DND-41 (cell line): ENCODE results near the gene ZNF514.
A peak's percentile ranks its signal among the peaks of the same experiment; 100 is the strongest.
"Not testable (repeated sequence)": the region's sequence is repeated elsewhere in the genome, so short reads cannot be mapped to it uniquely, and the experiment has no call there.

Source experiments
- ATAC-seq: fragments of 200-7000 bp; cut with Tn5 transposase; 3 replicates; pipeline ENCODE4 v1.9.1; 2021; ENCODE audit warnings: low read depth; ENCODE audit not compliant: insufficient read depth
- DNase-seq: peaks from one replicate; pipeline ENCODE4 v3.0.0-alpha.2; 2020
- H2AFZ ChIP-seq: 2 replicates; pipeline ENCODE4 v1.6.0; 2012; ENCODE audit warnings: low read depth, low read length
- H3K27ac ChIP-seq: 2 replicates; pipeline ENCODE4 v1.5.1; 2012; ENCODE audit warnings: low read length, inconsistent platforms
- H3K27me3 ChIP-seq: fragments of 200-600 bp; sonication (generic); 2 replicates; pipeline ENCODE4 v1.6.0; 2012; ENCODE audit warnings: low read length, mild to moderate bottlenecking, inconsistent platforms; ENCODE audit not compliant: insufficient read depth, poor library complexity
- H3K36me3 ChIP-seq: 2 replicates; pipeline ENCODE4 v1.5.1; 2012; ENCODE audit warnings: low read length, inconsistent platforms; ENCODE audit not compliant: insufficient read depth
- H3K4me1 ChIP-seq: 2 replicates; pipeline ENCODE4 v1.5.1; 2012; ENCODE audit warnings: mild to moderate bottlenecking, low read length; ENCODE audit not compliant: insufficient read depth
- H3K4me2 ChIP-seq: 2 replicates; pipeline ENCODE4 v1.6.0; 2012; ENCODE audit warnings: mild to moderate bottlenecking, moderate library complexity, low read length, inconsistent platforms; ENCODE audit not compliant: insufficient read depth
- H3K4me3 ChIP-seq, 2 experiments: fragments of 200-600 bp in 1 of 2; shearing (Covaris generic) in 1 of 2; 2 replicates each; pipeline ENCODE4 v1.5.1; 2012 to 2016; ENCODE audit warnings: inconsistent platforms in 2 of 2, low read length in 2 of 2, mild to moderate bottlenecking in 2 of 2, low read depth in 1 of 2, moderate library complexity in 1 of 2
- H3K79me2 ChIP-seq: 2 replicates; pipeline ENCODE4 v1.6.0; 2012; ENCODE audit warnings: low read length, inconsistent platforms; ENCODE audit not compliant: insufficient read depth
- H3K9ac ChIP-seq: 2 replicates; pipeline ENCODE4 v1.6.0; 2012; ENCODE audit warnings: low read depth, mild to moderate bottlenecking, inconsistent platforms, low read length, moderate library complexity
- H3K9me3 ChIP-seq: 2 replicates; pipeline ENCODE4 v1.5.1; 2012; ENCODE audit warnings: low read length, moderate library complexity, mild to moderate bottlenecking, inconsistent platforms; ENCODE audit not compliant: insufficient read depth, severe bottlenecking
- H4K20me1 ChIP-seq: 2 replicates; pipeline ENCODE4 v1.6.0; 2012; ENCODE audit warnings: low read length; ENCODE audit not compliant: insufficient read depth
- CTCF ChIP-seq: IDR thresholded peaks from 2 replicates; pipeline ENCODE4 v1.5.1; 2012; ENCODE audit warnings: borderline replicate concordance, low read length, moderate library complexity, mild to moderate bottlenecking; ENCODE audit not compliant: poor library complexity, severe bottlenecking; ENCODE audit errors: extremely low read depth
- EZH2 ChIP-seq: IDR thresholded peaks from 3 replicates; pipeline ENCODE4 v1.6.1; 2012; ENCODE audit warnings: borderline replicate concordance, low read depth, mild to moderate bottlenecking, moderate library complexity, low read length, inconsistent platforms; ENCODE audit not compliant: severe bottlenecking

The ZNF514 gene

GRCh38 chr2:95206096-95206495 is 46.4 kb upstream of the ZNF514 start:
- Histone ChIP-seq H3K27me3 (no peaks in the 10 kb centered on the region), H3K4me1 (peaks cover 38% of the 10 kb centered on the region), H3K36me3 (peaks cover 22% of the 10 kb centered on the region), H3K4me2 (peak overlapping the region; percentile 79), H2AFZ (no peak overlapping the region), H3K9ac (peak overlapping the region; percentile 67), H3K27ac (no peak overlapping the region; the same call in 1 of the 2 replicates), H3K9me3 (peaks cover 16% of the 10 kb centered on the region), H3K4me3 (peak overlapping the region in 1 of 2 experiments; percentile 87; a peak in 2 of 4 replicates), H3K79me2 (peaks cover 12% of the 10 kb centered on the region), H4K20me1 (no peaks in the 10 kb centered on the region)
- ATAC-seq (no peak), DNase-seq (no peak)
- TF ChIP-seq EZH2 = no peak
- TF ChIP-seq CTCF = no peak

- TF ChIP-seq EZH2 = no peak
- TF ChIP-seq CTCF = no peak
- H3K27me3 ChIP-seq = no peaks in the 10 kb centered on the region
- peaks cover 10% of the 10 kb centered on the region for H3K36me3 ChIP-seq
- no peak for ATAC-seq
- no peak overlapping the region for H3K9ac ChIP-seq
- no peak overlapping the region for H2AFZ ChIP-seq
- no peak for DNase-seq
- H3K4me2 ChIP-seq = no peak overlapping the region
- no peak overlapping the region for H3K27ac ChIP-seq
- H4K20me1 ChIP-seq = no peaks in the 10 kb centered on the region
- no peak overlapping the region for H3K4me3 ChIP-seq
- peaks cover 12% of the 10 kb centered on the region for H3K79me2 ChIP-seq
- peaks cover 35% of the 10 kb centered on the region for H3K4me1 ChIP-seq
- H3K9me3 ChIP-seq = peaks cover 9% of the 10 kb centered on the region
These were observed 44.7 kb upstream of the ZNF514 start for GRCh38 chr2:95204396-95204795.

GRCh38 chr2:95203911-95204310 is 44.3 kb upstream of the ZNF514 start:
- Histone ChIP-seq H3K4me3 (no peak overlapping the region), H3K9ac (no peak overlapping the region), H3K4me1 (peaks cover 30% of the 10 kb centered on the region), H3K4me2 (no peak overlapping the region), H2AFZ (no peak overlapping the region), H3K27me3 (no peaks in the 10 kb centered on the region), H3K79me2 (peaks cover 12% of the 10 kb centered on the region), H4K20me1 (no peaks in the 10 kb centered on the region), H3K9me3 (peaks cover 6% of the 10 kb centered on the region), H3K27ac (no peak overlapping the region), H3K36me3 (peaks cover 6% of the 10 kb centered on the region)
- ATAC-seq (no peak), DNase-seq (no peak)
- TF ChIP-seq EZH2 = no peak
- TF ChIP-seq CTCF = no peak

- H3K9me3 ChIP-seq, H3K79me2 ChIP-seq, ATAC-seq, H3K9ac ChIP-seq, H3K36me3 ChIP-seq, H2AFZ ChIP-seq, H3K27me3 ChIP-seq, H3K4me2 ChIP-seq, H3K27ac ChIP-seq, H4K20me1 ChIP-seq, DNase-seq, H3K4me3 ChIP-seq, H3K4me1 ChIP-seq: not testable (repeated sequence)
- peak; percentile 29 for TF ChIP-seq CTCF
These were observed 33.3 kb upstream of the ZNF514 start for GRCh38 chr2:95192956-95193355.
